GM18505 (cell line): ENCODE results near the gene GTPBP3.

Experiments used
- ATAC-seq: cut with Tn5 transposase; IDR thresholded peaks from one replicate; pipeline ENCODE4 v1.9.1; 2021; ENCODE audit not compliant: unreplicated experiment
- POLR2A ChIP-seq: IDR thresholded peaks from 4 replicates; pipeline ENCODE4 v1.6.1; 2011; ENCODE audit warnings: borderline replicate concordance; ENCODE audit not compliant: insufficient read depth, insufficient read length; ENCODE audit errors: extremely low read depth

GTPBP3 gene

GRCh38 chr19:17389957-17390664, 52.8 kb downstream of the GTPBP3 start:
- TF ChIP-seq POLR2A: no peak
- ATAC-seq: no peak

- TF ChIP-seq POLR2A: no peak
- peak; percentile 85 for ATAC-seq
These were observed 53.5 kb downstream of the GTPBP3 start for GRCh38 chr19:17390665-17391370.

GRCh38 chr19:17391371-17392151, 54.2 kb downstream of the GTPBP3 start:
- no peak for TF ChIP-seq POLR2A
- no peak for ATAC-seq
